GM12892 (cell line): ENCODE measurements around the gene PPP6R3.

Experiments used
- POLR2A ChIP-seq: IDR thresholded peaks from 2 replicates; pipeline ENCODE4 v1.6.1; 2011; ENCODE audit warnings: low read depth, low read length, control low read depth
- POLR2AphosphoS5 ChIP-seq: IDR thresholded peaks from 2 replicates; pipeline ENCODE4 v1.6.1; 2011; ENCODE audit warnings: low read depth, low read length, control low read depth

GRCh38 chr11:68601147-68601546 lies 140.6 kb downstream of the PPP6R3 start:
- TF ChIP-seq POLR2A (no peak), POLR2AphosphoS5 (no peak)
